GM08714 (cell line): ENCODE results near the gene CSF3R.
"Not testable (repeated sequence)": the region's sequence is repeated elsewhere in the genome, so short reads cannot be mapped to it uniquely, and the experiment has no call there.

Experiments used
- H3K4me3 ChIP-seq: fragments of 200-500 bp; sonication (Bioruptor generic); 2 replicates; pipeline ENCODE4 v1.5.1; 2014; ENCODE audit warnings: mild to moderate bottlenecking, low read length, inconsistent platforms
- ZNF274 ChIP-seq: IDR thresholded peaks from 2 replicates; pipeline ENCODE4 v1.6.1; 2012; ENCODE audit warnings: mild to moderate bottlenecking, low read depth, low read length

CSF3R gene

DNA sequence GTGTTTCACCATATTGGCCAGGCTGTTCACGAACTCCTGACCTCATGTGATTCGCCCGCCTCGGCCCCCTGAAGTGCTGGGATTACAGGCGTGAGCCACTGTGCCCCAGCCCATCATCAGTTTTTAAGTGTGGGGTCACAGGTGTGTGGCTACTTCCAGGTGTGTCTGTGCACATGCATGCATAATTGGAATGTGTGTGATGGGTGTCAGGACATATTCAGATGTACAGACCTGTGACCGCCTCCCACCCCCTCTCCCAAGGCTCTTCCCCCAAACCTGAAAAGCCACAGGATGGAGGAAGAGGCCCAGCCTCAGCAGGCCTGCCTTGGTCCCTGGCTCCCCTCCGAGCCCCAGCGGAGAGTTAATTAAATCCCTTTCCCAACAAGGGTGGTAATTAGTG is 37.3 kb upstream of the CSF3R start:
- TF ChIP-seq ZNF274, result no peak
- no peak overlapping the region for H3K4me3 ChIP-seq

DNA sequence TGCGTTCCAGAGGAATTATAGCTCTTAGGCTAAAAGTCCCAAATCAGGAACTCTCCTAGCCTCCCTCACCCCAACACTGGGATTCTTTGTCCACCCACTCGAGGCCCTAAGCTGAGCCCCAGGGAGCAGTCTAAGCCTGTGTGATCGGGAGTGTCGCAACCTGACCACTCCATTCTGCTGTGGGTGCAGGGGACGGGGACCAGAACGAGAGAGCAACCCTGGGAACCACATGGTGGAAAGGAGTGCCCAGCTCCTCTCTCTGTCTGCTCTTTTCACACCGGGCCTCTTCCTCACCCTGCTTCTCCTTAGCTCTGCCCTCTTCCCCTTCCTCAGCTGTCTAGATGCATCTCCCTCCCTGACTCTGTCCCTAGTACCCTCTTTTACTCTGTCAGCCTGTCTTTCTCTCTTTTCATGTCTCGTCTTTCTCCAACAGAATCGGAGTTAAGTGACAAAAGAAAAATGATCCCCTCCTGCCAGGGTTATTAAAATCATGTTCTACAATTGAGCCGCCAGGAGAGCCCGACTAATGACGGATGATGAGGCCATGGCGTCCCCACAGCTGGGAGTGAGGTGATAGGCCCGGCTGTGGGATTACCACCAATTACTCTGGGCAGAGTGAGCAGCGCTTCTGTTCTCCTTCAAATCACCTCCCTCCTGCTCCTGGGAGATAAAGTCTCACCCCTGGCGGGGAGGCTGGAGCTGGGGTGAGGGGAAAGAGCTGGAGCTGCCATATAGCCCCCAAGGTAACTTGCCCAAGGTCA is 34.5 kb upstream of the CSF3R start:
- no peak overlapping the region for H3K4me3 ChIP-seq
- TF ChIP-seq ZNF274, result no peak

GRCh38 chr1:36516372-36517010 is 33.8 kb upstream of the CSF3R start:
- no peak for TF ChIP-seq ZNF274
- no peak overlapping the region for H3K4me3 ChIP-seq

- no peak overlapping the region for H3K4me3 ChIP-seq
- no peak for TF ChIP-seq ZNF274
These were observed 32.8 kb upstream of the CSF3R start for GRCh38 chr1:36515315-36516138.

DNA sequence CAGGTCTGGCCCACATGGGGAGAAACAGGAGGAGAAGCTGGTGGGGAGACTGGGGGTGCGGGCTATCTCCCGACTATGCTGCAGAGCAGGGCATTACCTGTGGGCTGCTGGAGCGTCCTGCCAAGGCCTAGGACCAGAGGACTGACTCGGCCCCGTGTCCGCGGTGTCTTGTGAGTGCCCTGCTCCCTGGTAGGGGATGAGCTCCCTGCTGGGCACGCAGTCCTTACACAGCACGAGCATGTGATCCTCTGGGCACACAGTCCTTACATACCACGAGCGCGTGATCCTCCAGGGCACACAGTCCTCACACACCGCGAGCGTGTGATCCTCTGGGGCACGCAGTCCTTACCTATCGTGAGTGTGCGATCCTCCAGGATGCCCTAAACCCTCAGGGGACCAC is 31.8 kb upstream of the CSF3R start:
- no peak for TF ChIP-seq ZNF274

GRCh38 chr1:36513676-36514473 is 31.2 kb upstream of the CSF3R start:
- TF ChIP-seq ZNF274, result no peak
- no peak overlapping the region for H3K4me3 ChIP-seq

More for the DNA sequence above, 31.8 kb upstream of the CSF3R start:
- no peak overlapping the region for H3K4me3 ChIP-seq

GRCh38 chr1:36512842-36513241 is 30.1 kb upstream of the CSF3R start:
- TF ChIP-seq ZNF274, result no peak
- no peak overlapping the region for H3K4me3 ChIP-seq

DNA sequence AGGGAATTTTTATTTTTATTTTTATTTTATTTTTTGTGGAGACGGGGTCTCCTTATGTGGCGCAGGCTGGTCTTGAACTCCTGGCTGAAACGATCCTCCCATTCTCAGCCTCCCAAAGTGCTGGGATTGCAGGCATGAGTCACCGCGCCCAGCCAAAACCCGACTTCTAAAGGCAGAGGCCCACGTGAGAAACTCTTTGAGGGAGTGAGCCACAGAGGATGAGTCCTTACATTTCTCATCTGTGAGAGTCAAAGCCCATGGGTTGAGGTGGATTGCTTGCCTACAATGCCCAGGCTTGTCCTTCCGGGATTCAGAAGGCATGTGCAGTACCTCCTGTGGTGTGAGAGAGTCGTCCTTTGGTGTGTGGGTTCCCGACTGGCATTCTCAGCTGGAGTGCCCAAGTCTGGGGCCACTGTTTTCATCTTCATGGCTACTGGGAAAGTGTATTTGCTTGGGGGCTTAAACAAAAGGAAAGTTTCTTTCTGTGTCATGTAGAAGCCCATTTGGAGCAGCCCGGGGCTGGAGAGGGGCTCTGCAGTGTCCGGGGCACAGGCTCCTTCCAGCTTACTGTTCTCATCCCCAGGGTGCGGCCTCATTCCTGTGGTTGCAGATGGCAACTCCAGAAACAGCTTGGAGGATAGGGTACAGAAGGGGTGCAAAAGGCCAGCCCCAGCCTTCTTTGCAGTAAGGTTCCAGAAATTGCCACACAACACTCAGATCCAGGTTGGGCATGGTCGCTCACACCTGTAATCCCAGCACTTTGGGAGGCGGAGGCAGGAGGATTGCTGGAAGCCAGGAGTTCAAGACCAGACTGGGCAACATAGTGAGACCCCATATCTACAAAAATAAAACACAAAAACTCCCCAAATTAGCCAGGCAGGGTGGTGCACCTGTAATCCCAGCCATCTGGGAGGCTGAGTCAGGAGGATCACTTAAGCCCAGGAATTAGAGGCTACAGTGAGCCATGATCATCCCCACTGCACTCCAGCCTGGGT is 29.4 kb upstream of the CSF3R start:
- TF ChIP-seq ZNF274, result no peak
- H3K4me3 ChIP-seq, result no peak overlapping the region

DNA sequence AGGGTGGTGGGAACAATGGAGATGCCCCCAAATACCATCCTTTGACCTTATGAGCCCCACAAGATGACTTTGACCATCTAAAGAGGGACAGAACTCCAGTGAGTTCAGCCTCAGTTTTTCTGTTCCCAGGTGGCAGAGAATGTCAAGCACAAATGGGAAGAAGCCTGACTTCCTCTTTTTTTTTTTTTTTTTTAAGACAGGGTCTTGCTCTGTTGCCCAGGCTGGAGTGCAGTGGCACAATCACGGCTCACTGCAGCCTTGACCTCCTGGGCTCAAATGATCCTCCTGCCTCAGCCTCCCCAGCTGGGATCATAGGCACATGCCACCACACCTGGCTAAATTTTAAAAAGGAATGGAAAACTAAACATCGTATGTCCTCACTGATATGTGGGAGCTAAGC is 28.5 kb upstream of the CSF3R start:
- H3K4me3 ChIP-seq, result not testable (repeated sequence)

GRCh38 chr1:36510418-36510817 is 27.7 kb upstream of the CSF3R start:
- H3K4me3 ChIP-seq, result no peak overlapping the region
- no peak for TF ChIP-seq ZNF274

- no peak for TF ChIP-seq ZNF274
- H3K4me3 ChIP-seq, result no peak overlapping the region
These were observed 25.5 kb upstream of the CSF3R start for GRCh38 chr1:36508257-36508656.

GRCh38 chr1:36506276-36506920 is 23.7 kb upstream of the CSF3R start:
- H3K4me3 ChIP-seq, result no peak overlapping the region
- no peak for TF ChIP-seq ZNF274
